Measurements from ENCODE around the gene TNRC6C. TPM values are rescaled to one million over a fixed set of nuclear protein-coding genes. Genes with fewer than 3 reads are reported as not detected.
"Not testable (repeated sequence)": the region's sequence is repeated elsewhere in the genome, so short reads cannot be mapped to it uniquely, and the experiment has no call there.

TNRC6C gene
- total RNA-seq, 3 donors from 2014 or later: 14.1 to 21.7 (median 21.6) TPM

DNA sequence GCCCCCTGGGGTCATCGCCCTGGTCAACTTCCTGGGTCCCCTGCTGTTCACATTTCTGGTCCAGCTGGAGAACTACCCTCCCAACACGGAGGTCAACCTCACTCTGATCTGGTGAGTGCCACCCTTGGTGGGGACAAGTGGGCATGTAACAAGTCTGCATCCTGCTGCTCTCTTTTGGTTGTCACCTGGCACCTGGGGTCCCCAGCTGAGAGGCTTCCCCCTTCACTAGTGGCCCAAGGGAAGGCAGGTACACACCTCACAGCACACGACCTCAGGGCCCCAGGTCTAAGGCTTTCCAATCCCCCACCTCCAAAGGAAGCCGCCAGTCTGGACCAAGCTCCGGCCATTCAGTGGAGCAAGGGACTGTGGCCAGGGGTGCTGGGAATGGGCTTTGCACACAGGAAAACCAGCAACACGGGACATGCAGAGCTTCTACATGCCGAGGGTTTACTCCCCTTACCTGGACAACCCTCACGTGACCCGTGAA is 176.4 kb downstream of the TNRC6C start:
- Histone ChIP-seq H3K27ac (no peak overlapping the region), H3K9me3 (no peaks in the 10 kb centered on the region), H3K4me1 (peaks cover 0 to 5% of the 10 kb centered on the region in 2 donors), H3K27me3 (no peaks in the 10 kb centered on the region), H3K36me3 (no peaks in the 10 kb centered on the region), H3K4me3 (no peak overlapping the region)
- intact Hi-C loops (cut with DNase I; ENCODE audit: low total_unique reads): no loop called here
- no peak for TF ChIP-seq POLR2A (IDR thresholded peaks at IDR 0.05)
- no peak for TF ChIP-seq CTCF (IDR thresholded peaks at IDR 0.05)
- no peak for TF ChIP-seq POLR2AphosphoS5 (IDR thresholded peaks at IDR 0.05)
- no peak for DNase-seq (ENCODE audit: low spot score in 2 of 2)

GRCh38 chr17:78135858-78136500 is 177.5 kb downstream of the TNRC6C start:
- Histone ChIP-seq H3K4me1 (peaks cover 0 to 5% of the 10 kb centered on the region in 2 donors), H3K4me3 (no peak overlapping the region), H3K36me3 (no peaks in the 10 kb centered on the region), H3K27ac (no peak overlapping the region), H3K27me3 (no peaks in the 10 kb centered on the region), H3K9me3 (no peaks in the 10 kb centered on the region)
- no peak for TF ChIP-seq POLR2A (IDR thresholded peaks at IDR 0.05)
- TF ChIP-seq CTCF (IDR thresholded peaks at IDR 0.05): no peak
- no peak for TF ChIP-seq POLR2AphosphoS5 (IDR thresholded peaks at IDR 0.05)
- intact Hi-C loops (cut with DNase I; ENCODE audit: low total_unique reads): no loop called here
- DNase-seq (ENCODE audit: low spot score in 2 of 2): no peak

DNA sequence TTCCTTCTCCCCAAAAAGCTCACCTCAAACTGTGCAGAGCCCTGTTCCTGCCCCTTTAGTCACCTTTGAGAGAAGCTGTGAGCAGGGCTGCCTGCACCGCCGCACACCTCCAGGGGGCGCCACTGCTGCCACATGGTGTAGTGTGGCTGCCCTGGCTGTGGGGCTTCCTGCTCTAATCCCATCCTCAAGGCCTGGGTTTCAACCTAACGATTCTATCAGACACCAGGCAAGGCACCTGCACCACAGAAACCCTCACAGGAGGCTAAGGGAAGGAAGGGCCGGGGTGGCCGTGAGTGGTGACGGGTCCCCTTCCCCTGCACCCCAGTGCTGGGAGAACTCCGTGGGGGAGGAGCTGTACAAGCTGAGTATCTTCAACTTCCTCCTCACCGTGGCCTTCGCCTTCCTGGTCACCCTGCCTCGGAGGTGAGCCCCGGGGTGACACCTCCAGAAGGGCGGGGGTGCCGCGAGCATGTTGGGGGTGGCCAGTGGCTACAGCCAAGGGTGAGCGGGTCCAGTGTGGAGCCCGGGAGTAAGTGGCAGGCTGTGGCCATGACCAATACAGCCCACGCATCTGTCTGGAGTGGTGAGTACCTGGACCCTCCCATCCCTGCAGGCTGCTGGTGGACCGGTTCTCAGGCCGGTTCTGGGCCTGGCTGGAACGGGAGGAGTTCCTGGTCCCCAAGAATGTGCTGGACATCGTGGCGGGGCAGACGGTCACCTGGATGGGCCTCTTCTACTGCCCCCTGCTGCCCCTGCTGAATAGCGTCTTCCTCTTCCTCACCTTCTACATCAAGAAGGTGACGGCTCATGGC is 179.1 kb downstream of the TNRC6C start:
- intact Hi-C loops (cut with DNase I; ENCODE audit: low total_unique reads): no loop called here
- Histone ChIP-seq H3K36me3 (no peaks in the 10 kb centered on the region), H3K4me1 (peaks cover 4 to 11% of the 10 kb centered on the region in 2 donors), H3K27ac (no peak overlapping the region), H3K4me3 (no peak overlapping the region), H3K9me3 (no peaks in the 10 kb centered on the region), H3K27me3 (no peaks in the 10 kb centered on the region)
- no peak for TF ChIP-seq POLR2A (IDR thresholded peaks at IDR 0.05)
- no peak for TF ChIP-seq CTCF (IDR thresholded peaks at IDR 0.05)
- TF ChIP-seq POLR2AphosphoS5 (IDR thresholded peaks at IDR 0.05): no peak
- no peak for DNase-seq (ENCODE audit: low spot score in 2 of 2)

DNA sequence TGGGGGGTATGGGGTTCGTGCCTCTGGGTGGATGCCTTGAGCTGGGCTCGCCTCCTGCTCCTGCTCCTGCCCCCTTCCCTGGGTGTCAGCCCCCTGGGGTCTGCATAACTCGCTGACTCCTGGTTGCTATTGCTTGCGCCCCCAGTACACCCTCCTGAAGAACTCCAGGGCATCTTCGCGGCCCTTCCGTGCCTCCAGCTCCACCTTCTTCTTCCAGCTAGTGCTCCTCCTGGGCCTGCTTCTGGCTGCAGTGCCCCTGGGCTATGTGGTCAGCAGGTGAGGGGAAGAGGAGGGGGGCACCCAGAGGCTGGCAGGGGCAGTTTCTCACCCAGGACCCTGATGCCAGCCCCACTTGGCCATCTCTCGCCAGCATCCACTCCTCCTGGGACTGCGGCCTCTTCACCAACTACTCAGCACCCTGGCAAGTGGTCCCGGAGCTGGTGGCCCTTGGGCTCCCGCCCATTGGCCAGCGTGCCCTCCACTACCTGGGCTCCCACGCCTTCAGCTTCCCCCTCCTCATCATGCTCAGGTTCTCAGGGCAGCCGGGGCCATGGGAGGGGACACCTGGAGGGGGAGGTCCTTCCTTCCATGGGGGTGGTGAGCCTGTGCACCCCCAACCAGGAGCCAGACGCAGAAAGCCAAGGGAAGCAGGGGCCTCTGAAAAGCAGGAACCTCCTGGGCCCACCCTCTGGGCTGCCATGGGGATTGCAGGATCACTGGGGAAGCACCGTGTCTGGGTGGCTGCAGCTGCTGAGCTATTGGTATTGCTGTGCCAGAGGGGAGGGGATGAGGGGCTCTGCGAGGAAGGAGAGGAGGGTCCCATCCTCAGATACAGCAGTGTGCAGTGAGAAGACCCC is 179.9 kb downstream of the TNRC6C start:
- intact Hi-C loops (cut with DNase I; ENCODE audit: low total_unique reads): no loop called here
- H3K4me1 ChIP-seq: peaks cover 4 to 8% of the 10 kb centered on the region in 2 donors
- H3K27ac ChIP-seq: peak overlapping the region in 1 of 2 donors; percentile 10
- no peaks in the 10 kb centered on the region for H3K27me3 ChIP-seq
- H3K36me3 ChIP-seq: no peaks in the 10 kb centered on the region
- H3K9me3 ChIP-seq: no peaks in the 10 kb centered on the region
- DNase-seq (ENCODE audit: low spot score in 2 of 2): no peak
- no peak overlapping the region for H3K4me3 ChIP-seq
- TF ChIP-seq CTCF (IDR thresholded peaks at IDR 0.05) (no peak), POLR2A (IDR thresholded peaks at IDR 0.05) (no peak), POLR2AphosphoS5 (IDR thresholded peaks at IDR 0.05) (no peak)

DNA sequence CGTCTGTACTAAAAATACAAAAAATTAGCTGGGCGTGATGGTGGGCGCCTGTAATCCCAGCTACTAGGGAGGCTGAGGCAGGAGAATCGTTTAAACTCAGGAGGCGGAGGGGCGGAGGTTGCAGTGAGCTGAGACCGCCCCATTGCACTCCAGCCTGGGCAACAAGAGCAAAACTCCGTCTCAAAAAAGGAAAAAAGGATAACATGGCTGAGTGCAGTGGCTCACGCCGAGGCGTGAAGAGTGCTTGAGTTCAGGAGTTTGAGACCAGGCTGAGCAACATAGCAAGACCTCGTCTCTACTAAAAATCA is 181.3 kb downstream of the TNRC6C start:
- DNase-seq (ENCODE audit: low spot score in 2 of 2); H3K36me3 ChIP-seq; H3K9me3 ChIP-seq; H3K27ac ChIP-seq; H3K27me3 ChIP-seq; intact Hi-C loops (cut with DNase I; ENCODE audit: low total_unique reads); H3K4me3 ChIP-seq: not testable (repeated sequence)
- H3K4me1 ChIP-seq: peaks cover 4 to 19% of the 10 kb centered on the region in 2 donors

All from breast epithelium (tissue), 4 donors.